ENCODE results near the gene TRAFD1.

DNA sequence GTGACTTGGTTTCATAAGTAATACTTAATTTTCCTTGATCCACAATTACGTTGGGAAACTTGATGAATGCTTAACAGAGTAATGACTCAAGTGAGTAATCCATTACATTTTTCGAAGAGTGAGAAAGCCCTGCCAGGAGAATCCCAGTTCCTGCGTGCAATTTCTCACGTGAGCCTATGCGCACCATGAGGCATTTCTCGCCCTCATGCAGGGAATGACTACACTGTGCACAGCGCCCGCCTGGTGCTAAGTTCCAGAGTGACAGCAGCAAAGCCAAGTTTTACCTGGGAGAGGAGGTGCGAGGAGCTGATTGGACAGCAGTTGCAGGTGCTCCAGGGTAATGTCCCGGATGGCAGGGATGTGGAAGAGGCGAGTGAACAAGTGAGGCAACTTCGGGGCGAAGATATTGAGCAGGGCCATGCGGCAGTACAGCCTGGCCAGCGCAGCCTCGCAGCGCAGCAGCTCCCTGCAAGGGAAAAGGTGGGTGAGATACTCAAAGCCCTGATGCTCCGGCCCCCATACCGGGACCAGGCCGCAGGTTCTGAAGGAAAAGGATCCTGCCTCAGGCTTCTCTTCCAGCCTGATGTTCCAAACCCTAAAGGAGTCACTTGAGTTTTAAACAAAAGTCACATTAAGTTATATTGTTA is 69.4 kb downstream of the TRAFD1 start:
- TF ChIP-seq EZH2 (IDR thresholded peaks at IDR 0.05; ENCODE audit: borderline replicate concordance, insufficient read depth, low read length, poor library complexity, severe bottlenecking): no peak
- TF ChIP-seq, protein P1, sequence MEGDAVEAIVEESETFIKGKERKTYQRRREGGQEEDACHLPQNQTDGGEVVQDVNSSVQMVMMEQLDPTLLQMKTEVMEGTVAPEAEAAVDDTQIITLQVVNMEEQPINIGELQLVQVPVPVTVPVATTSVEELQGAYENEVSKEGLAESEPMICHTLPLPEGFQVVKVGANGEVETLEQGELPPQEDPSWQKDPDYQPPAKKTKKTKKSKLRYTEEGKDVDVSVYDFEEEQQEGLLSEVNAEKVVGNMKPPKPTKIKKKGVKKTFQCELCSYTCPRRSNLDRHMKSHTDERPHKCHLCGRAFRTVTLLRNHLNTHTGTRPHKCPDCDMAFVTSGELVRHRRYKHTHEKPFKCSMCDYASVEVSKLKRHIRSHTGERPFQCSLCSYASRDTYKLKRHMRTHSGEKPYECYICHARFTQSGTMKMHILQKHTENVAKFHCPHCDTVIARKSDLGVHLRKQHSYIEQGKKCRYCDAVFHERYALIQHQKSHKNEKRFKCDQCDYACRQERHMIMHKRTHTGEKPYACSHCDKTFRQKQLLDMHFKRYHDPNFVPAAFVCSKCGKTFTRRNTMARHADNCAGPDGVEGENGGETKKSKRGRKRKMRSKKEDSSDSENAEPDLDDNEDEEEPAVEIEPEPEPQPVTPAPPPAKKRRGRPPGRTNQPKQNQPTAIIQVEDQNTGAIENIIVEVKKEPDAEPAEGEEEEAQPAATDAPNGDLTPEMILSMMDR (IDR thresholded peaks at IDR 0.05; ENCODE audit: poor library complexity, severe bottlenecking): no peak
- TF ChIP-seq EP300 (conservative IDR thresholded peaks at IDR 0.05; ENCODE audit: poor library complexity, severe bottlenecking): no peak
- TF ChIP-seq, protein P2, sequence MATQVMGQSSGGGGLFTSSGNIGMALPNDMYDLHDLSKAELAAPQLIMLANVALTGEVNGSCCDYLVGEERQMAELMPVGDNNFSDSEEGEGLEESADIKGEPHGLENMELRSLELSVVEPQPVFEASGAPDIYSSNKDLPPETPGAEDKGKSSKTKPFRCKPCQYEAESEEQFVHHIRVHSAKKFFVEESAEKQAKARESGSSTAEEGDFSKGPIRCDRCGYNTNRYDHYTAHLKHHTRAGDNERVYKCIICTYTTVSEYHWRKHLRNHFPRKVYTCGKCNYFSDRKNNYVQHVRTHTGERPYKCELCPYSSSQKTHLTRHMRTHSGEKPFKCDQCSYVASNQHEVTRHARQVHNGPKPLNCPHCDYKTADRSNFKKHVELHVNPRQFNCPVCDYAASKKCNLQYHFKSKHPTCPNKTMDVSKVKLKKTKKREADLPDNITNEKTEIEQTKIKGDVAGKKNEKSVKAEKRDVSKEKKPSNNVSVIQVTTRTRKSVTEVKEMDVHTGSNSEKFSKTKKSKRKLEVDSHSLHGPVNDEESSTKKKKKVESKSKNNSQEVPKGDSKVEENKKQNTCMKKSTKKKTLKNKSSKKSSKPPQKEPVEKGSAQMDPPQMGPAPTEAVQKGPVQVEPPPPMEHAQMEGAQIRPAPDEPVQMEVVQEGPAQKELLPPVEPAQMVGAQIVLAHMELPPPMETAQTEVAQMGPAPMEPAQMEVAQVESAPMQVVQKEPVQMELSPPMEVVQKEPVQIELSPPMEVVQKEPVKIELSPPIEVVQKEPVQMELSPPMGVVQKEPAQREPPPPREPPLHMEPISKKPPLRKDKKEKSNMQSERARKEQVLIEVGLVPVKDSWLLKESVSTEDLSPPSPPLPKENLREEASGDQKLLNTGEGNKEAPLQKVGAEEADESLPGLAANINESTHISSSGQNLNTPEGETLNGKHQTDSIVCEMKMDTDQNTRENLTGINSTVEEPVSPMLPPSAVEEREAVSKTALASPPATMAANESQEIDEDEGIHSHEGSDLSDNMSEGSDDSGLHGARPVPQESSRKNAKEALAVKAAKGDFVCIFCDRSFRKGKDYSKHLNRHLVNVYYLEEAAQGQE (IDR thresholded peaks at IDR 0.05; ENCODE audit: borderline replicate concordance): no peak
- TF ChIP-seq TAF1 (IDR thresholded peaks at IDR 0.05; ENCODE audit: low read depth): no peak
- no peak for TF ChIP-seq POLR2AphosphoS5 (IDR thresholded peaks at IDR 0.05)
- TF ChIP-seq SMC3 (conservative IDR thresholded peaks at IDR 0.05; ENCODE audit: poor library complexity): no peak
